Measurements from ENCODE around the gene UBTD2. TPM values are rescaled to one million over a fixed set of nuclear protein-coding genes. Genes with fewer than 3 reads are reported as not detected.

UBTD2 gene
- total RNA-seq, 1 experiment from 2014 or later: 42.6 TPM

DNA sequence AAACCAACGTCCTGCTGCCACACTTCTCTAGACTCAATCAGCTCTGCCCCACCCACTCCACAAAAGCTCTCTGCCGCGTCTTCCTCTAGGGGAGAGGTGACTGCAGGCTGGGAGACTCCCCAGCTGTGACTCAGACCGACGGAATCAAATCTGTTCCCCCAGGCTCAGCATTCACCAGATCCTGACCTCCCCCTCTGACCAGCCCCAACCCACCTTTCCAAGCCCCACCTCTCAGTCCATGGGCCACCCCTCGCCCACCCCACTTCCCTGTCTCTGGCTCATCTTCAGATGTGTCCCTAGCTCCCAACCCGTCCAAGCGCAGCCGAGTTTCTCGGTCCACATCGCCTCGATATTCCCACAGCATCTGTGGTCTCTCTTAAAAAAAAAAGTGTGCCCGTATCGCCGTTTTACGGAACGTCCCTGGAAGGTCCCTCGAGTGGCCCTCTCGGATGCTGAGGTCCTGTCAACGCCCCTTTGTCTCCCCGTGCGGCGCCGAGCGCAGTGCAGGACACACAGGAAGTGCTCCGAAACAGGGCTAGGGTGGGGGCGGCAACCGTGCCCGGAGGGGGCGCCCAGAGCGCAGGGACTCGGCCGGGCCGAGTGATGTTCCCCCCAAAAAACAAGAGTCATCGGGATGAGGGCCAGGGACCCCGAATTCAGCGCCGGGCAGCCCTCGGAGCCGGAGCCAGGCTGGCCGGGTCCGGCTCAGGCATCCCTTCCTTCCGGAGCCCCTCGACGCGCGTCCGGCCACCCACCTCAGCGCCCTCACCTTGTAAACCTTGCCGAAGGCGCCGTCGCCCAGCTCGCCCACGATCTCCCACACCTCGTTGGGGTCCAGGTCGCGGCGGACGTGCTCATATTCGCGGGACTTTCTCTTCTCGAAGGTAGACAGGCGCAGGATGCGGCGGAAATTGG lies 96.2 kb downstream of the UBTD2 start:
- peak overlapping the region; percentile 83 for H3K4me2 ChIP-seq (ENCODE audit: insufficient read depth, insufficient read length, low read length)
- Mint-ChIP-seq H3K9me3 (no peaks in the 10 kb centered on the region), H3K4me3 (peak overlapping the region; percentile 89 to 92), H3K4me1 (peaks cover 25 to 28% of the 10 kb centered on the region in 2 experiments), H3K27me3 (ENCODE audit: low read depth) (peaks cover 15% of the 10 kb centered on the region), H3K27ac (no peak overlapping the region), H3K36me3 (ENCODE audit: insufficient read depth in 1 of 3, low read depth in 3 of 3) (peaks cover 0 to 3% (median 0%) of the 10 kb centered on the region in 3 experiments; a peak in 2 of 7 replicates)
- H3K9ac ChIP-seq (ENCODE audit: extremely low read depth, insufficient read length, low read length): peak overlapping the region; percentile 42
- WGBS (ENCODE audit: extremely low coverage, insufficient read length, low lambda C conversion rate): no CpG with 5 or more reads among the region's 66 CpGs
- H2AK5ac ChIP-seq (ENCODE audit: insufficient read length, low read length): no peak overlapping the region
- H4K5ac ChIP-seq (ENCODE audit: insufficient read length, low read depth, low read length): no peak overlapping the region
- no peak overlapping the region for H2BK12ac ChIP-seq (ENCODE audit: insufficient read length, low read depth, low read length)
- no peak overlapping the region for H2BK5ac ChIP-seq (ENCODE audit: insufficient read length, low read length)
- H3K56ac ChIP-seq (ENCODE audit: insufficient read length, low read depth, low read length): no peak overlapping the region
- H3T11ph ChIP-seq (ENCODE audit: low read length): no peak overlapping the region
- no peak overlapping the region for H2BK15ac ChIP-seq (ENCODE audit: low read depth, low read length)
- H3K79me2 ChIP-seq (ENCODE audit: insufficient read depth, low read length): peaks cover 2% of the 10 kb centered on the region; the same call in 1 of the 2 replicates
- no peaks in the 10 kb centered on the region; the same call in 1 of the 2 replicates for H3K27me3 ChIP-seq (ENCODE audit: insufficient read depth, low read length)
- H3K14ac ChIP-seq (ENCODE audit: insufficient read depth, low read length): no peak overlapping the region
- H4K8ac ChIP-seq (replicated peaks; ENCODE audit: insufficient read length, low read depth, low read length): no peak overlapping the region
- no peaks in the 10 kb centered on the region for H3K9me3 ChIP-seq (ENCODE audit: control insufficient read depth, low read depth, low read length)
- TF ChIP-seq, protein P1, sequence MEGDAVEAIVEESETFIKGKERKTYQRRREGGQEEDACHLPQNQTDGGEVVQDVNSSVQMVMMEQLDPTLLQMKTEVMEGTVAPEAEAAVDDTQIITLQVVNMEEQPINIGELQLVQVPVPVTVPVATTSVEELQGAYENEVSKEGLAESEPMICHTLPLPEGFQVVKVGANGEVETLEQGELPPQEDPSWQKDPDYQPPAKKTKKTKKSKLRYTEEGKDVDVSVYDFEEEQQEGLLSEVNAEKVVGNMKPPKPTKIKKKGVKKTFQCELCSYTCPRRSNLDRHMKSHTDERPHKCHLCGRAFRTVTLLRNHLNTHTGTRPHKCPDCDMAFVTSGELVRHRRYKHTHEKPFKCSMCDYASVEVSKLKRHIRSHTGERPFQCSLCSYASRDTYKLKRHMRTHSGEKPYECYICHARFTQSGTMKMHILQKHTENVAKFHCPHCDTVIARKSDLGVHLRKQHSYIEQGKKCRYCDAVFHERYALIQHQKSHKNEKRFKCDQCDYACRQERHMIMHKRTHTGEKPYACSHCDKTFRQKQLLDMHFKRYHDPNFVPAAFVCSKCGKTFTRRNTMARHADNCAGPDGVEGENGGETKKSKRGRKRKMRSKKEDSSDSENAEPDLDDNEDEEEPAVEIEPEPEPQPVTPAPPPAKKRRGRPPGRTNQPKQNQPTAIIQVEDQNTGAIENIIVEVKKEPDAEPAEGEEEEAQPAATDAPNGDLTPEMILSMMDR (conservative IDR thresholded peaks at IDR 0.05): no peak; the same call in 2 of the 3 replicates
- no peak overlapping the region for H2BK20ac ChIP-seq (ENCODE audit: low read depth, low read length, poor library complexity, severe bottlenecking)
- no peak overlapping the region for H4K91ac ChIP-seq (ENCODE audit: insufficient read length, low read depth, low read length)
- H2AFZ ChIP-seq (ENCODE audit: low read length): peak overlapping the region; percentile 19
- H3K18ac ChIP-seq (ENCODE audit: insufficient read length, low read depth, low read length): no peak overlapping the region
- no peak overlapping the region for H3K4ac ChIP-seq (ENCODE audit: low read depth, low read length)
- peak; percentile 67 for DNase-seq
- H3K79me1 ChIP-seq (ENCODE audit: insufficient read depth, low read depth, low read length, poor library complexity, severe bottlenecking): no peaks in the 10 kb centered on the region
- H3K23ac ChIP-seq (ENCODE audit: insufficient read length, low read depth, low read length): no peak overlapping the region
- H2BK120ac ChIP-seq (ENCODE audit: low read depth, low read length, poor library complexity, severe bottlenecking): no peak overlapping the region
- H3K4me1 ChIP-seq (ENCODE audit: insufficient read depth, low read length): peaks cover 4% of the 10 kb centered on the region; the same call in 1 of the 2 replicates
- H3K27ac ChIP-seq (ENCODE audit: insufficient read length, low read depth, low read length): no peak overlapping the region
- no peaks in the 10 kb centered on the region for H4K20me1 ChIP-seq (ENCODE audit: control insufficient read depth, insufficient read depth, insufficient read length)
- peaks cover 18% of the 10 kb centered on the region for H3K23me2 ChIP-seq (ENCODE audit: insufficient read length, low read depth, low read length, poor library complexity, severe bottlenecking)
